Body of pancreas (tissue), 4 donors: ENCODE results near the gene RSKR.

Source experiments
- POLR2A ChIP-seq, 3 donors: fragments of 450-650 bp; IDR thresholded peaks; one replicate each; pipeline ENCODE4 v1.6.1; 2016; ENCODE audit warnings: antibody characterized with exemption in 3 of 3, mild to moderate bottlenecking in 2 of 3
- TF ChIP-seq, protein P1 (sequence below), 7 experiments: fragments of 450-650 bp in 4 of 7; fragments of 200-600 bp in 3 of 7; sonication (generic) in 3 of 7; IDR thresholded peaks; one replicate each; pipeline ENCODE4 v1.5.1; 2016 to 2019; ENCODE audit warnings: antibody characterized with exemption in 7 of 7

- TF ChIP-seq, protein P1, sequence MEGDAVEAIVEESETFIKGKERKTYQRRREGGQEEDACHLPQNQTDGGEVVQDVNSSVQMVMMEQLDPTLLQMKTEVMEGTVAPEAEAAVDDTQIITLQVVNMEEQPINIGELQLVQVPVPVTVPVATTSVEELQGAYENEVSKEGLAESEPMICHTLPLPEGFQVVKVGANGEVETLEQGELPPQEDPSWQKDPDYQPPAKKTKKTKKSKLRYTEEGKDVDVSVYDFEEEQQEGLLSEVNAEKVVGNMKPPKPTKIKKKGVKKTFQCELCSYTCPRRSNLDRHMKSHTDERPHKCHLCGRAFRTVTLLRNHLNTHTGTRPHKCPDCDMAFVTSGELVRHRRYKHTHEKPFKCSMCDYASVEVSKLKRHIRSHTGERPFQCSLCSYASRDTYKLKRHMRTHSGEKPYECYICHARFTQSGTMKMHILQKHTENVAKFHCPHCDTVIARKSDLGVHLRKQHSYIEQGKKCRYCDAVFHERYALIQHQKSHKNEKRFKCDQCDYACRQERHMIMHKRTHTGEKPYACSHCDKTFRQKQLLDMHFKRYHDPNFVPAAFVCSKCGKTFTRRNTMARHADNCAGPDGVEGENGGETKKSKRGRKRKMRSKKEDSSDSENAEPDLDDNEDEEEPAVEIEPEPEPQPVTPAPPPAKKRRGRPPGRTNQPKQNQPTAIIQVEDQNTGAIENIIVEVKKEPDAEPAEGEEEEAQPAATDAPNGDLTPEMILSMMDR (IDR thresholded peaks at IDR 0.05), result no peak
- TF ChIP-seq POLR2A (IDR thresholded peaks at IDR 0.05), result no peak
Observed at GRCh38 chr17:28563475-28563874, 50.5 kb downstream of the RSKR start.
